ENCODE results near the gene SLC17A1. TPM values are rescaled to one million over a fixed set of nuclear protein-coding genes. Genes with fewer than 3 reads are reported as not detected.

The SLC17A1 gene
- total RNA-seq, 2 donors from 2014 or later, result not detected

DNA sequence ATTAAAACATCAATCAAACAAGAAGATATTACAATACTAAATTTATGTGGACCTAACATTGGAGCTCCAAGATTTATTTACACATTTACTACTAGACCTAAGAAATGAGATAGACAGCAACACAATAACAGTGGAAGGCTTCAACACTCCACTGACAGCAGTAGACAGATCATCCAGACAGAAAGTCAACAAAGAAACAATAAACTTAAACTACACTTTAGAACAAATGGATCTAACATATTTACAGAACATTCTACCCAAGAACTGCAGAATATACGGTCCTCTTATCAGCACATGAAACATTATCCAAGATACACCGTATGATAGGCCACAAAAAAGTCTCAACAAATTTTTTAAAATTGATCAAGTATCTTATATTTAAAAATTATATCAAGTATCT, 27.0 kb downstream of the SLC17A1 start:
- no peak overlapping the region for H3K27ac ChIP-seq
- no peak overlapping the region for H3K4me3 ChIP-seq
- no peak for DNase-seq
- no peaks in the 10 kb centered on the region for H3K36me3 ChIP-seq
- TF ChIP-seq, protein P1, sequence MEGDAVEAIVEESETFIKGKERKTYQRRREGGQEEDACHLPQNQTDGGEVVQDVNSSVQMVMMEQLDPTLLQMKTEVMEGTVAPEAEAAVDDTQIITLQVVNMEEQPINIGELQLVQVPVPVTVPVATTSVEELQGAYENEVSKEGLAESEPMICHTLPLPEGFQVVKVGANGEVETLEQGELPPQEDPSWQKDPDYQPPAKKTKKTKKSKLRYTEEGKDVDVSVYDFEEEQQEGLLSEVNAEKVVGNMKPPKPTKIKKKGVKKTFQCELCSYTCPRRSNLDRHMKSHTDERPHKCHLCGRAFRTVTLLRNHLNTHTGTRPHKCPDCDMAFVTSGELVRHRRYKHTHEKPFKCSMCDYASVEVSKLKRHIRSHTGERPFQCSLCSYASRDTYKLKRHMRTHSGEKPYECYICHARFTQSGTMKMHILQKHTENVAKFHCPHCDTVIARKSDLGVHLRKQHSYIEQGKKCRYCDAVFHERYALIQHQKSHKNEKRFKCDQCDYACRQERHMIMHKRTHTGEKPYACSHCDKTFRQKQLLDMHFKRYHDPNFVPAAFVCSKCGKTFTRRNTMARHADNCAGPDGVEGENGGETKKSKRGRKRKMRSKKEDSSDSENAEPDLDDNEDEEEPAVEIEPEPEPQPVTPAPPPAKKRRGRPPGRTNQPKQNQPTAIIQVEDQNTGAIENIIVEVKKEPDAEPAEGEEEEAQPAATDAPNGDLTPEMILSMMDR (IDR thresholded peaks at IDR 0.05), result no peak
- no peaks in the 10 kb centered on the region for H3K4me1 ChIP-seq
- no peak overlapping the region for H3K9ac ChIP-seq (ENCODE audit: low read depth in 2 of 2, low read length in 2 of 2)
- H3K27me3 ChIP-seq, result no peaks in the 10 kb centered on the region
- no peaks in the 10 kb centered on the region for H3K9me3 ChIP-seq
- intact Hi-C loops (cut with DNase I), result no loop called here

DNA sequence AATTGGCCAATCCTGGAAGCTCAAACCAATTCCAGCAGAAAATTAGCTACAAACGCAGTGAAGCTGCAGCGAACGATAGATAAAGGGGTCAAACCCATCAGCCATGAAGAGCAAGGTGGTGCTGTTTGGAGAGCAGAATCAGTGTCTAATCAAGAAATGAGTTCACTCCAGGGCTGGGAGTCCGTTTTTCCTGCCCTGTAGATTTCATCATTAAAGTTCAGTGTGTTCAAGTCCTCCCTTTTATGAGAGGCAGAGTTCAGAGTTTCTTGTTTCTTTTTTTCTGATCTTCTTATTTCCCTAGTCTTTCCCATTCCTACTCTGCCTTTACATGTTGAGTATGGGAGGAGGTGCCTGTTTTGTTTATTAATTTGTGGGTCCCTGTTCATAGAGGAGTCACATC, 30.4 kb downstream of the SLC17A1 start:
- Histone ChIP-seq H3K27me3 (no peaks in the 10 kb centered on the region), H3K9ac (ENCODE audit: low read depth in 2 of 2, low read length in 2 of 2) (no peak overlapping the region), H3K4me3 (no peak overlapping the region), H3K36me3 (no peaks in the 10 kb centered on the region), H3K27ac (no peak overlapping the region), H3K4me1 (no peaks in the 10 kb centered on the region), H3K9me3 (no peaks in the 10 kb centered on the region)
- TF ChIP-seq, protein P1 (IDR thresholded peaks at IDR 0.05), result no peak
- no peak for DNase-seq
- intact Hi-C loops (cut with DNase I), result no loop called here

GRCh38 chr6:25794784-25795183, 37.1 kb downstream of the SLC17A1 start:
- DNase-seq, result no peak
- intact Hi-C loops (cut with DNase I), result no loop called here
- H3K9me3 ChIP-seq, result no peaks in the 10 kb centered on the region

DNA sequence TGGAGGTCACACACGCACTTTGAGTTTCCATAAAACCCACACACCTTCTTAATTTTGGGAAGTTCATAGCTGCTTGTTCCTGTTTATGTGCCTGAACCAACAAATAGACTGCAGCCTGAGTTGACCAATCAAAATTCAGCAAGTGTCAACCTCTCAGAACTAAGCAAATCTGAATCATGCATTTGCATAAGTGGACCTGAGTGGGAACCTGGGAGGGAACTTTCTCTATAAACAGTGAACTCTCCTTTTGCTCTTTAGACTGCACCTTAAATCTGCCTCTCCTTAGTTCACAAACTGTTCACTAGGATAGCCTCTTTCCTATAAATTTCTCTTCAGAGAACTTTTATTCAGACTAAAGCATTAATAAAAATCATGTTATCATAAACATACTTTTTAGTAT, 37.9 kb downstream of the SLC17A1 start:
- TF ChIP-seq, protein P1 (IDR thresholded peaks at IDR 0.05), result no peak
- DNase-seq, result no peak

More at GRCh38 chr6:25794784-25795183, 37.1 kb downstream of the SLC17A1 start:
- no peak overlapping the region for H3K9ac ChIP-seq (ENCODE audit: low read depth in 2 of 2, low read length in 2 of 2)
- H3K27ac ChIP-seq, result no peak overlapping the region
- TF ChIP-seq, protein P1 (IDR thresholded peaks at IDR 0.05), result no peak
- no peaks in the 10 kb centered on the region for H3K27me3 ChIP-seq
- H3K36me3 ChIP-seq, result no peaks in the 10 kb centered on the region
- H3K4me3 ChIP-seq, result no peak overlapping the region
- H3K4me1 ChIP-seq, result no peaks in the 10 kb centered on the region

GRCh38 chr6:25792016-25792415, 39.8 kb downstream of the SLC17A1 start:
- H3K4me1 ChIP-seq, result no peaks in the 10 kb centered on the region
- H3K9me3 ChIP-seq, result no peaks in the 10 kb centered on the region
- no peaks in the 10 kb centered on the region for H3K27me3 ChIP-seq
- H3K36me3 ChIP-seq, result no peaks in the 10 kb centered on the region
- no peak overlapping the region for H3K27ac ChIP-seq
- intact Hi-C loops (cut with DNase I), result no loop called here
- DNase-seq, result no peak
- H3K4me3 ChIP-seq, result no peak overlapping the region
- no peak overlapping the region for H3K9ac ChIP-seq (ENCODE audit: low read depth in 2 of 2, low read length in 2 of 2)
- TF ChIP-seq, protein P1 (IDR thresholded peaks at IDR 0.05), result no peak

More for the DNA sequence above, 37.9 kb downstream of the SLC17A1 start:
- Histone ChIP-seq H3K4me3 (no peak overlapping the region), H3K27me3 (no peaks in the 10 kb centered on the region), H3K9me3 (no peaks in the 10 kb centered on the region), H3K27ac (no peak overlapping the region), H3K36me3 (no peaks in the 10 kb centered on the region), H3K4me1 (no peaks in the 10 kb centered on the region), H3K9ac (ENCODE audit: low read depth in 2 of 2, low read length in 2 of 2) (no peak overlapping the region)
- intact Hi-C loops (cut with DNase I), result no loop called here

- Histone ChIP-seq H3K27ac (no peak overlapping the region), H3K9me3 (no peaks in the 10 kb centered on the region), H3K27me3 (no peaks in the 10 kb centered on the region), H3K4me1 (no peaks in the 10 kb centered on the region), H3K9ac (ENCODE audit: low read depth in 2 of 2, low read length in 2 of 2) (no peak overlapping the region), H3K4me3 (no peak overlapping the region), H3K36me3 (no peaks in the 10 kb centered on the region)
- no peak for DNase-seq
- TF ChIP-seq, protein P1 (IDR thresholded peaks at IDR 0.05), result no peak
- intact Hi-C loops (cut with DNase I), result no loop called here
These were observed 42.4 kb downstream of the SLC17A1 start for GRCh38 chr6:25789475-25789874.

Data from colonic mucosa (tissue), 4 donors.